Mesendoderm (in vitro differentiated cells): Measurements from ENCODE around the gene TPTE.
"Not testable (repeated sequence)": the region's sequence is repeated elsewhere in the genome, so short reads cannot be mapped to it uniquely, and the experiment has no call there.

Experiments
- DNase-seq: peaks from one replicate; pipeline ENCODE4 v3.0.0; 2013
- H2AK5ac ChIP-seq: 2 replicates; pipeline ENCODE4 v1.6.1; 2013; ENCODE audit warnings: low read length, inconsistent platforms
- H2BK120ac ChIP-seq: 2 replicates; pipeline ENCODE4 v1.6.1; 2013; ENCODE audit warnings: low read depth, mild to moderate bottlenecking, low read length, moderate library complexity, mixed read lengths
- H2BK15ac ChIP-seq: replicated peaks from 2 replicates; pipeline ENCODE4 v1.6.1; 2013; ENCODE audit warnings: low read depth, mild to moderate bottlenecking, moderate library complexity
- H2BK5ac ChIP-seq: 2 replicates; pipeline ENCODE4 v1.6.1; 2013; ENCODE audit warnings: low read length, inconsistent platforms
- H3K18ac ChIP-seq: 2 replicates; pipeline ENCODE4 v1.6.1; 2013; ENCODE audit warnings: mild to moderate bottlenecking, low read length, mixed read lengths
- H3K23ac ChIP-seq: one replicate; pipeline ENCODE4 v1.6.1; 2013; ENCODE audit warnings: low read length
- H3K27ac ChIP-seq: 2 replicates; pipeline ENCODE4 v1.5.1; 2013; ENCODE audit warnings: low read depth, mild to moderate bottlenecking, inconsistent platforms, low read length, moderate library complexity
- H3K27me3 ChIP-seq: 2 replicates; pipeline ENCODE4 v1.6.1; 2013; ENCODE audit warnings: low read length, control low read depth, mild to moderate bottlenecking, inconsistent platforms; ENCODE audit not compliant: insufficient read depth, poor library complexity
- H3K36me3 ChIP-seq: 2 replicates; pipeline ENCODE4 v1.6.1; 2013; ENCODE audit warnings: low read length, inconsistent platforms; ENCODE audit not compliant: control insufficient read depth, insufficient read depth
- H3K4ac ChIP-seq: one replicate; pipeline ENCODE4 v1.6.1; 2013; ENCODE audit warnings: low read depth, mild to moderate bottlenecking, low read length, moderate library complexity
- H3K4me1 ChIP-seq: 2 replicates; pipeline ENCODE4 v1.6.1; 2013; ENCODE audit warnings: low read depth, low read length, inconsistent platforms; ENCODE audit not compliant: control insufficient read depth
- H3K4me2 ChIP-seq: 2 replicates; pipeline ENCODE4 v1.6.1; 2013; ENCODE audit warnings: low read length
- H3K4me3 ChIP-seq: 2 replicates; pipeline ENCODE4 v1.5.1; 2013; ENCODE audit warnings: mild to moderate bottlenecking, low read length
- H3K56ac ChIP-seq: one replicate; pipeline ENCODE4 v1.6.1; 2013; ENCODE audit warnings: low read length
- H3K79me1 ChIP-seq: 2 replicates; pipeline ENCODE4 v1.6.1; 2013; ENCODE audit warnings: low read length, inconsistent platforms
- H3K79me2 ChIP-seq: 2 replicates; pipeline ENCODE4 v1.6.1; 2013; ENCODE audit warnings: mild to moderate bottlenecking, low read length; ENCODE audit not compliant: control insufficient read depth, insufficient read depth
- H3K9ac ChIP-seq: 2 replicates; pipeline ENCODE4 v1.6.1; 2013; ENCODE audit warnings: low read length, inconsistent platforms
- H4K5ac ChIP-seq: one replicate; pipeline ENCODE4 v1.6.1; 2013; ENCODE audit warnings: low read length
- H4K8ac ChIP-seq: one replicate; pipeline ENCODE4 v1.6.1; 2013; ENCODE audit warnings: low read depth, mild to moderate bottlenecking, control low read depth, low read length, moderate library complexity
- WGBS: extraction: QIAGEN DNeasy Blood & Tissue Kit; methylation state at CpG from one replicate; pipeline ENCODE4 v1.1.7; 2013; ENCODE audit warnings: low lambda C conversion rate, missing lambda C conversion rate; ENCODE audit not compliant: insufficient coverage; ENCODE audit errors: extremely low coverage; 5-methylcytosine and 5-hydroxymethylcytosine counted together

The TPTE gene

GRCh38 chr21:10547868-10548267, 26.5 kb downstream of the TPTE start:
- H4K5ac ChIP-seq, H3K56ac ChIP-seq, H3K9ac ChIP-seq, H3K4me2 ChIP-seq, DNase-seq, H3K18ac ChIP-seq, H3K79me1 ChIP-seq, H2AK5ac ChIP-seq, H3K27ac ChIP-seq, H3K4me1 ChIP-seq, H2BK120ac ChIP-seq, H3K79me2 ChIP-seq, H2BK15ac ChIP-seq, H3K27me3 ChIP-seq, H2BK5ac ChIP-seq, H3K36me3 ChIP-seq, H4K8ac ChIP-seq, H3K23ac ChIP-seq, H3K4ac ChIP-seq: not testable (repeated sequence)
- WGBS: no CpG with 5 or more reads among the region's 4 CpGs
- peak overlapping the region; percentile 4 for H3K4me3 ChIP-seq

- H3K18ac ChIP-seq, H2AK5ac ChIP-seq, H3K4me1 ChIP-seq, H3K9ac ChIP-seq, H3K36me3 ChIP-seq, H3K27ac ChIP-seq, H2BK5ac ChIP-seq, H3K4ac ChIP-seq, H3K4me2 ChIP-seq, DNase-seq, H3K56ac ChIP-seq, H2BK120ac ChIP-seq, H3K23ac ChIP-seq, H2BK15ac ChIP-seq, H4K8ac ChIP-seq, H4K5ac ChIP-seq, H3K27me3 ChIP-seq, H3K79me2 ChIP-seq, H3K79me1 ChIP-seq: not testable (repeated sequence)
- no CpG with 5 or more reads among the region's 2 CpGs for WGBS
- peak overlapping the region; percentile 21 for H3K4me3 ChIP-seq
These were observed 27.1 kb downstream of the TPTE start for GRCh38 chr21:10548331-10548954.

DNA sequence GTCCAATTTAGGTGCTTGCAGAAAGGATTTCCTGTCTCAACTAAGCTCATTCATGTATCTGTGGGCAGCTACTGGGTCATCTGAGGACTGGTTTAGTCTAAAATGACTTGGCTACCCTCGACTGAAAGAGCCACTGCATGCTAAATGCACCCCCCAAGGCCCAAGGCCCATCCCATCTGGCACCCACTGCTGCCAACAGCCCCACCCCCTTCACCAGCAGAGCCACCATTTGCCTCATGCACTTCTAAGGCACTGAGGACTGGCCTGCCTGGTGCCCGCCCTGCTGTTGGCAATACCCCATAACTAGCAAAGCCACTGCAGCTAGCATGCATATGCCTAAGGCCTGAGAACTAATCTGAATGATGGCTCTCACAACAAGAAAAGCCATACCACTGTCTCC, 49.4 kb downstream of the TPTE start:
- H2BK5ac ChIP-seq, H3K4ac ChIP-seq, H3K79me2 ChIP-seq, H2BK15ac ChIP-seq, H3K23ac ChIP-seq, H3K56ac ChIP-seq, H2BK120ac ChIP-seq, H3K36me3 ChIP-seq, H3K4me2 ChIP-seq, H4K5ac ChIP-seq, H2AK5ac ChIP-seq, DNase-seq, H4K8ac ChIP-seq, H3K4me1 ChIP-seq, H3K27me3 ChIP-seq, H3K9ac ChIP-seq, H3K18ac ChIP-seq, H3K27ac ChIP-seq, H3K79me1 ChIP-seq: not testable (repeated sequence)
- peak overlapping the region; percentile 18 for H3K4me3 ChIP-seq
- no CpG with 5 or more reads among the region's 2 CpGs for WGBS

- H2BK120ac ChIP-seq, H3K23ac ChIP-seq, H3K4me1 ChIP-seq, H3K9ac ChIP-seq, H2BK15ac ChIP-seq, H3K36me3 ChIP-seq, H4K5ac ChIP-seq, H3K79me2 ChIP-seq, H3K27me3 ChIP-seq, H2AK5ac ChIP-seq, DNase-seq, H3K56ac ChIP-seq, H2BK5ac ChIP-seq, H3K4me2 ChIP-seq, H3K4ac ChIP-seq, H3K18ac ChIP-seq, H3K27ac ChIP-seq, H3K79me1 ChIP-seq, H4K8ac ChIP-seq: not testable (repeated sequence)
- WGBS: no CpG with 5 or more reads among the region's 16 CpGs
- H3K4me3 ChIP-seq: peak overlapping the region; percentile 29
These were observed 53.3 kb downstream of the TPTE start for GRCh38 chr21:10574531-10575310.

GRCh38 chr21:10575311-10575667, 53.9 kb downstream of the TPTE start:
- no peak overlapping the region for H3K4ac ChIP-seq
- no peak overlapping the region for H2AK5ac ChIP-seq
- H3K27me3 ChIP-seq: peaks cover 2% of the 10 kb centered on the region
- no peak overlapping the region for H2BK5ac ChIP-seq
- H3K23ac ChIP-seq: no peak overlapping the region
- no peak overlapping the region for H3K4me2 ChIP-seq
- no peak overlapping the region for H2BK15ac ChIP-seq
- WGBS: no CpG with 5 or more reads among the region's 2 CpGs
- no peaks in the 10 kb centered on the region for H3K4me1 ChIP-seq
- no peaks in the 10 kb centered on the region for H3K79me2 ChIP-seq
- H4K8ac ChIP-seq: no peak overlapping the region
- peak overlapping the region; percentile 29 for H3K4me3 ChIP-seq
- peak overlapping the region; percentile 34 for H3K27ac ChIP-seq
- no peak overlapping the region for H2BK120ac ChIP-seq
- no peak overlapping the region for H4K5ac ChIP-seq
- H3K36me3 ChIP-seq: no peaks in the 10 kb centered on the region
- no peak overlapping the region for H3K56ac ChIP-seq
- no peak overlapping the region for H3K9ac ChIP-seq
- H3K79me1 ChIP-seq: no peaks in the 10 kb centered on the region
- DNase-seq: no peak
- no peak overlapping the region for H3K18ac ChIP-seq

- not testable (repeated sequence) for H2AK5ac ChIP-seq, H3K4me1 ChIP-seq, H3K79me1 ChIP-seq
These were observed 57.5 kb downstream of the TPTE start for GRCh38 chr21:10578910-10579309.

More at GRCh38 chr21:10578910-10579309, 57.5 kb downstream of the TPTE start:
- not testable (repeated sequence) for H3K4me3 ChIP-seq, H2BK120ac ChIP-seq, H3K18ac ChIP-seq, H3K9ac ChIP-seq, H3K56ac ChIP-seq, H2BK5ac ChIP-seq, H3K4ac ChIP-seq, H2BK15ac ChIP-seq, H3K27ac ChIP-seq, H3K4me2 ChIP-seq, H3K36me3 ChIP-seq, H3K79me2 ChIP-seq, DNase-seq, H4K5ac ChIP-seq, H3K27me3 ChIP-seq, H3K23ac ChIP-seq, H4K8ac ChIP-seq
